Measurements from ENCODE around the gene RECQL5.
A peak's percentile ranks its signal among the peaks of the same experiment; 100 is the strongest.

RECQL5 gene

DNA sequence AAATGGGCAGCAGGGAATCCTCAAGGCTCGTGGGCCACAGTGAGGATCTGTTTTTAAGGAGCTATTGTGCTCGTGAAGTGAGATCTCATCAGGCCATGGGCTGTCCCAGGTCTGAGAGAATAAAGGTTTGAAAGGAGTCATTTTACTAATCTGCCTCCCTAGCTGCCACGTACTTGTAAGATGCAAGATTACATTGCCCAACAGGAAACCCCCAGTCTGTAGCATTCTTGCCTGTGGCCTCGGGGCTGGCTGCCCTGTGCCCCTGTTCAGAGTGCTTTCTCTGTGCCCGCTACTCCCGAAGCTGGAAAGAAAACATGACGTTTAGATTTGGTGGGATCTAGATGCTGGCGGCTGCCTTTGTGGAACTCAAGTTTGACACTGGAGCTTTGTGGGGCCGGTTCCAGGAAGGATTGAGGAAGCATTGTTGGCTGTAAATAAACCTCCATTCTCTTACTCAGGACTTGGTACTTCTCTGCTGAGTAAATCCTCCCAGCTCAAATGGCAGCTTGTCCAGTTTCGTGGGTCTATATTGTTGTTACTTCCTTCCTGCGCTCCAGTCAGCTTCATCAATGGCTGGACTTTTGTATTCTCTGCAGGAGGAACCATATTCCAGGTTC is 21.4 kb upstream of the RECQL5 start:
- no peak for DNase-seq (ENCODE audit: low spot score)

- no peak for DNase-seq (ENCODE audit: low spot score)
Measured at GRCh38 chr17:75685499-75685898, 18.5 kb upstream of the RECQL5 start.

- no peak for DNase-seq (ENCODE audit: low spot score)
Measured at GRCh38 chr17:75684924-75685323, 18.0 kb upstream of the RECQL5 start.

DNA sequence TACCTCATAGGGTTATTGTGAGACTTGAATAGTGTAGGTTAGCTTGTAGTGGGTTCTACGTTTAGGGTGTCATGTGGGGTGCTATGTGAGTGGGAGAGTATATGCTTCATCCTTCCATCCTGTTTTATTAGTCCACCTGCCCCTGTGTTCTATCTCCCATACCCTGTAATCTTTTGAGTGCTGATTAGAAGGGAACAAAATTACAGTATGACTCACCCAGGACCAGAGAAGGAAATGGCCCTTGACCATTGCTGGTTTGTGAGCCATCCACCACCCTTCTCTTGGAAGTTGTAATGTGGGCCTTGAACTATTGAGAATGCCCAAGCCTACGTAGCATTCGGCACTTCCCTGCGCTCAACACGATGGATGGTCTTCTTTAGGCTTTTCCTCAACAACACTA is 17.3 kb upstream of the RECQL5 start:
- DNase-seq (ENCODE audit: low spot score) = no peak

- DNase-seq (ENCODE audit: low spot score) = no peak
Measured at GRCh38 chr17:75683583-75683982, 16.6 kb upstream of the RECQL5 start.

DNA sequence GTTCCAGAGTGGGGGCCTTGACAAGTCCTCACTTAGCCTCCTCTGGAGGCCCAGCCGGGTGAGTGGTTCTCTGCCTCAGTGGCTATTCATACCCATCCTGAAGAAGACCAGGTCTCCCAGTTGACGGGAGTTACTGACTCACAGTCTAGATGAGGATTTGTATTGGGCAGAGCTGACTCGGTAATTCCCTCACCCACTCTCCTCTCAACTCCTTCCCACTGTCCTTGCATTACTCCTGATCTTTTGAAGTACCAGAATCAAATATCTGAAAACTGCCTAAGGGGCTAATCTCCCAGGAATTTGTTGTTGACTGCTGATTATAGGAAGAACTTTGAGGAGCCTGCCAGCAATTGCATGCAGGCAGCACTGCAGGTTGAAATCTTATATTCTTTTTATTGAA is 14.3 kb upstream of the RECQL5 start:
- no peak for DNase-seq (ENCODE audit: low spot score)

DNA sequence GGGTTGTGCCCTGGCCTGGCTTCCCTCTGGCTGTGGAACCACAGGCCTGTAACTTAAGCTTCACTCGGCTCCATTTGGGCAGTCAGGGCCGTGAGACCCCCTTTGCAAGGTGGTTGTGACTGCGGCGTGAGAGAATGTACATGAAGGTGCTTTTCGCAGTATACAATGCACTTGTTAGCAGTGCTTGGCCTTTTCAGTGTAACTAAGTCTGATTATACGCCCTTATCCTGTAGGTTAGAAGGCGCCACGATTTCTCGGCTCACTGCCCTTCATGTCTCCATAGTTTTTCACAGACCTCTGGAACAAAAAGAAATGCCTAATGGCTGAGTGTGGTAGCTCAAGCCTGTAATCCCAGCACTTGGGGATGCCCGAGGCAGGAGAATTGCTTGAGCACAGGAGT is 13.5 kb upstream of the RECQL5 start:
- no peak for DNase-seq (ENCODE audit: low spot score)

DNA sequence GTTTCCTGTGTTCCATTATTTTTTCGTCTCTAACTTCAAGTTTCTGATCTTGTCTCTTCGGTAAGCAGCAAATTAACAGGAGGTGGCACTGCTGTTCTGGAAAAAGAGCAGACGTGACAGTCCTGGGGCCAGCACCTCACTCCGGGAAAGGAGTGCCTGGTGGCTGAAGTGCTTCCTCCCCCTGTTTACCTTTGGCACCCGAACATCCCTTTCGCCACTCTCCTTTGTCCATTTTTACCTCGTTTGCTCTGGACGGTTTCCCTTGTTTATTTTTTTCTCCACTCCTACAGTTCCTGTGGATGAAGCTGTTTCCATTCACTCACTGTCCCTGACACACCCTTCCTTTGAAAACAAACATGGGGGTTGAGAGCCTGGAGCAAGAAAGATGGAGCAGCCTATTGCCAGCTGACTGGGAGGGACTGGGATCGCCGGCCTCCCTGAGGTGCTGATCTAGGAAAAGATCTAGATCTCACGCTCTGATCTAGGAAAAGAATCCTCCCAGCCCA is 12.8 kb upstream of the RECQL5 start:
- DNase-seq (ENCODE audit: low spot score) = no peak

DNA sequence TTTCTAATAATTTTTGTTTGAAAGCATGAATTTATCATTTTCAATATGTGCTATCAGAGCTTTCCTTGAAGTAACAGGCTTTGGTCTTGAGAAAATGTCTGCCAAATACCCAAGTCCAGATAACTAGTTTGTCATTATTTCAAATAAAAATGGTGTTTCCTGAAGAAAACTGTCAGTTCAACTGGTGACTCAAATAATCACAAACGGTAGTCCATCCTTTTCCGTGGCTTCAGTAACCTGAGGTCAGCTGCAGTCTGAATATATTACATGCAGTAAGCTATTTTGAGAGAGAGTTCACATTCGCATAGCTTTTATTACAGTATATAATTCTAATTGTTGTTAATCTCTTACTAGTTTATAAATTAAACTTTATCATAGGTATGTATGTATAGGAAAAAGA is 9.5 kb upstream of the RECQL5 start:
- DNase-seq (ENCODE audit: low spot score) = no peak

DNA sequence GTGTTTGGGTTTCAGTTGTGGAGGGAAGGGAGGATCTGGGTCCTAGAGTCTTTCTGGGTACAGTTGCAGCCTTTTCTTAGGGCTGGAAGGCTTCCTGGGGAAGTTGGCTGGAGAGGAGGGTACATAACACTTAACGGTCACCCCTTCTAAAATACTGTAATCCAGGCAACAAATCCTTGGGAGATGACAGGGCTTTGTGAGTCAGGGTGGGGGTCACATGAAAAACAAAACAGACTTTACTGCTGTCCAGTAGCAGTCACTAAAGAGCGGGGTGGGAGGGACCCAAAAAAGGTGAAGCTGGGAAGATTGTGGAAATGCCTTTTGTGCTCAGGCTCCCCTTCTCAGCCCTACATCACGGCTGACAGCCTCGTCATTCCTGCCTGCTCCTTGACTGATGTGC is 6.5 kb upstream of the RECQL5 start:
- DNase-seq (ENCODE audit: low spot score) = no peak

DNA sequence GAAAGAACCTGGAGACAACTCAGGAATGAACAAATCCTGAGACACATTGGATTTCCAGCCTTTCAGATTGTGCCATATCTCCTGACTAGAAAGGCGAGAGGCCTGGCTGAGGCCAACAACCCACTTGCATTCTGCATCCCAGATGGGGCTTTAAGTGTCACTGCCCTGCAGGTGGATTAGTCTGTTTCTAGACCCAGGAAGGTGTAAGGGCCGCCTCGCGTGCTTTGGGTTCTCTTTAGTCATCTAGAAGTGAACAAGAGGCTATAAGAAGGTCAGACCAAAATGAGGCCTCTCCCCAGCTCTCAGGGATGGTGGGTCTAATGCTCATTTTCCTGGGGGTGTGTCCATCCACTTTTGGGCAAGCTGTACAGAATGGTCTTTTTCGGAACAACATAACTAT is 5.1 kb upstream of the RECQL5 start:
- no peak for DNase-seq (ENCODE audit: low spot score)

DNA sequence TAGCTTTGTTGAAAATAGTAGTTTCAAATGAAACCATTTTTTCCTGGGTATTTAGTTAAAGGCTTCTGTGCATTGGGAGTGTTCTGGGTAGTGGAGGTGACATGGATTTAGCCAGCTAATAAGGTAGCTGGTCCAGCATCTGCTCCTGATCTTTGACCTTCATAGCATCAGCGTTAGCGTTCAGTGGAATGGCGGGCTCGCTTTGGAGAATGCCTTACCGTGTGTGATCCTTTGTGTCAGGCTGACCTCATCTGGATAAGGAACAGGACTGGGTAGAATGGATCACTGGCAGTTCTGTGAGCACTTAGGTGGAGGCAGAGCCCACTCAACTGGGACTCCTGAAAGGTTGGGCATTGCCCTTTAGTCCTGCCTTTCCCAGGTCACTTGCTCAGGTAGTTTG is 3.9 kb upstream of the RECQL5 start:
- DNase-seq (ENCODE audit: low spot score) = no peak

DNA sequence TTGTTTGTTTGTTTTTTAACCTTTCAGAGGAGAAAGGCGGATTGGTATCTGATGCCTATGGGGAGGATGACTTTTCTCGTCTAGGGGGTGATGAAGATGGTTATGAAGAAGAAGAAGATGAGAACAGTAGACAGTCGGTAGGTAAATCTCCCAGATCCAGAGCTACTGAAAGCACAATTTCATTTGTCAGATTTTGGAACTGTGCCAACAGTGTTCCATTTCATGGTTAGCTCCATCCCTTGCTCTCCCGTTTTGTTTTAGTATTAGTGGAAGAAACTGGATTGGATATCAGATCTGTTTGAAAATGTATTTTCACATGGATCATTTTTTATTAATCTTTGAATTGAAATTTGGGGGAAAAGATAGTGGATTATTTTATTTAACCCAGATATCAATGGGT is 1.5 kb upstream of the RECQL5 start:
- no peak for DNase-seq (ENCODE audit: low spot score)

- peak; percentile 31 for DNase-seq (ENCODE audit: low spot score)
Measured at GRCh38 chr17:75667825-75668224, 871 bp upstream of the RECQL5 start.

- DNase-seq (ENCODE audit: low spot score) = no peak
Measured at GRCh38 chr17:75665981-75666380, 973 bp downstream of the RECQL5 start.

GRCh38 chr17:75664099-75664549 is 2.8 kb downstream of the RECQL5 start:
- no peak for DNase-seq (ENCODE audit: low spot score)

- DNase-seq (ENCODE audit: low spot score) = no peak
Measured at GRCh38 chr17:75662511-75662910, 4.4 kb downstream of the RECQL5 start.

DNA sequence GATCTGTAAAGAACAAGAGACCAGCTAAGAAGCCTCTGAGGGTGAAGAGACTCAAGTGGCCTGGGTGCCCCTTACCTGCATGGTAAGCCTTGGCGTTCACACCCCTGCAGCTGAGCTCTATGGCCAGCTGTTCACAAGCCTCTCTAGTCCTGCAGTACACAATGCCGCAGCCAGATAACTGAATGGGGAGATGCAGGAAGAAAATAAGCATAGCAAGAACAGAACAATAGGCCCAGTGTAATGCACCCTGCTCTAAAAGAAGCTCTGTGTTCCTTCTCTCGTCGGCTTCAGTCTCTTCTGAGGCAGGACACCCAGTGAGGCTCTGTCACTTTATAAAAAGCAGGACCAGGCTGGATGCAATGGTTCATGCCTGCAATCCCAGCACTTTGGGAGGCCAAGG is 5.4 kb downstream of the RECQL5 start:
- DNase-seq (ENCODE audit: low spot score) = no peak

DNA sequence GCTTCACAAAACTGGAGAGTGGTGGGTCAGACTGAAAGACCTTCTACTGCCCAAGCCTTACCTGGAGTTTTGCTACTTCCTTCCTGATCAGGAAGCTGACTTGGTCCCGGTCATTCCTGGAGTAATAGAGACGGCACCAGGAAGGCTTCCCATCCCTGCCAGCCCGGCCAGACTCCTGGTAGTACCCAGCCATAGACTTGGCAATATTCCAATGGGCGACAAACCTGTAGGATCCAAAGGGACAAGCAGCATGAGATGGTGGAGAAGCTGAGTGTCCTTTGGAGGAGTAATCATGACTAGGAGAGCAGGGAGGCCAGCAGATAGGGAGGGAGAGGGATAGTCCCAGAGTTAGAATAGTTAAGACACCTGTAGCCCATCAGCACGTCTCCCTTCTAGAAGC is 8.7 kb downstream of the RECQL5 start:
- no peak for DNase-seq (ENCODE audit: low spot score)

DNA sequence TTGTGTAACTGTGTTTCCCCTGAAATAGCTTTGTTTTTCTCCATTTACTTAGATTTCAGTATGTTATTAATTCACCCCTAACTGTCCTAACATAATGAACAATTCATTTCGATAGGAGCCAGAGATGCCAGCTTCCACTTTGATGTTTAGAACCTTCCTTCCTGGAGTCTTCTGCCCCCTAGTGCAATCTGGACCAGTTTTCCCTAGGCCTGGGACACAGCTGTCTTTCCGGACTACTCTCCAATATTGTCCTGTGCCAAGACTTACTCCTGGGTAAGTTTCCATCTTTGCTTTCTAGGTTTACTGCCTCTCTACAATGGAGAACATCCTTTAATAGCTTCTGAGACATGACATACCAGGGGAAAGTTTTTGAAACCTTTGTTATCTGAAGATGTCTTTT is 12.8 kb downstream of the RECQL5 start:
- peak; percentile 42 for DNase-seq (ENCODE audit: low spot score)

DNA sequence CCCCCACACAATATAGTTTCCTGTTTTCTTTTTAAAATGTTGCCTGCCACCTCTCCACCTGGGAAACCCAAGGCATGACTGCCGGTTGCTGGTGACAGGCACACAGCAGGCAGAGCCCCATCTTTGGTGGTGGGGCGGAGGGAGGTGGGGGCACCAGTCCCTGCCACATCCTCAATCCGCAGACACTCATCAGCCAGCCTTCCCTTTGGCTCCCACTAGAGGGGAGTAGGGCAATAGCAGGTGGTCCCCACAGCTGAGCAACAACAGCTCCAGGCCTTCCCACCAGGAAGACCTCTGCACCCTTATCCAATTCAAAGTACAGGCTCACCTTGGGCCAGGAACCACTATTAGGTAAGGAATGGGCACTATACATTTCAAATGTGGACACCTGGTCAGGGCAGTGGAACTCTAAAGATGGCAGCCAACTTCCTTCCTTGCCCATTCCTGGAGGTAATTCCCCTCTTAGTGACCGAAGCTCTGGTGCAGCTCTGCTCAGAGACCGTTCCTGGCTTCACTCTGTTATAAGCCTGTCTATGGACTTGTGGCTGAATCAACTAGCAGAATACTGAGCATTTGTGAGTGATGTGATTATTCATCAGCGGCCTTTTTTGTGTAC is 13.9 kb downstream of the RECQL5 start:
- peak; percentile 82 for DNase-seq (ENCODE audit: low spot score)

DNA sequence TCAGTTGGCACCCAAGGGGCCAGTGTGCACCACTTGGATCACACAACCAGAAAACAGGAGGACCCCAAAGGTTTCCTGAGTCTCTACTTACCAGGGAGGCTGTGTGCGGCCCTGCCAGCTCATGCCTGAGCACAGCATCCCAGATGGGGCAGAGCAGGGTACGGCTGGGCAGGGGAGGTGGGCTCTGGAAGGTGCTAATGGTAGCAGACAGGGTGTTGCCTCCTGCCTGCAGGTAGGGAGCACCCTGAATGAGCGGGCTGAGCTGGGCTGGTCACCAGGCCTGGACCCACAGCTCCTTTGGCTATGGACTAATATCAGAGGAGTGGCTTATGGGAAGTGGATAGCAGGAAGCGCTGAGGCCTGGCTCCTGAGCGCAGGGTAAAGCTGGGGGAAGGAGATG is 14.6 kb downstream of the RECQL5 start:
- DNase-seq (ENCODE audit: low spot score) = no peak

DNA sequence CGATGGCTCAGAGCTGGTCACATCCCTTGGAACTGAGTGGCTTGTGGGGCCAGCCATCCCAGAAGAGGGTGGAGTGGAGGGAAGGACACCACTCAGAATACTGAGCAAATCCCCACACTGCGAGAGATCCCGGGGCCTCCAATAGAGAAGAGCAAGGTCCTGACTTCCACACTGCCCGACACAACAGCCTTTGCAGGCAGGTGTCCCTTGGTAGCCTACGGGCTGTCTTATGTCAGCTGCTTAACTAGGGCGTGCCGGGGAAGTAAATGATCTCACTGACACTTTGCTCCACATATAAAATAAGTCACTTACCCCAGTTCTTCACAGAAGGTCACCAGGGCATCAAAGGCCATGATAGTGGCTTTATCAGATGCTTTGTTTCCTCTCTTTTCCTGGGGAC is 16.1 kb downstream of the RECQL5 start:
- DNase-seq (ENCODE audit: low spot score) = no peak

- no peak for DNase-seq (ENCODE audit: low spot score)
Measured at GRCh38 chr17:75649687-75650086, 17.3 kb downstream of the RECQL5 start.
